ENCODE data around the gene MAPK10.

- TF ChIP-seq CTCF (IDR thresholded peaks at IDR 0.05; ENCODE audit: control extremely low read depth in 1 of 3, insufficient read depth in 1 of 3, low read depth in 1 of 3, low read length in 3 of 3) (no peak), USF2 (IDR thresholded peaks at IDR 0.05; ENCODE audit: low read length) (no peak), RAD21 (IDR thresholded peaks at IDR 0.05 in 1 of 2, conservative IDR thresholded peaks at IDR 0.05 in 1 of 2; ENCODE audit: low read depth in 2 of 2, low read length in 2 of 2) (no peak), GTF2F1 (IDR thresholded peaks at IDR 0.05; ENCODE audit: borderline replicate concordance, low read depth, low read length) (no peak), SRF (IDR thresholded peaks at IDR 0.05; ENCODE audit: low read depth, low read length) (no peak), TAF1 (IDR thresholded peaks at IDR 0.05; ENCODE audit: low read depth, low read length) (no peak), CHD2 (IDR thresholded peaks at IDR 0.05; ENCODE audit: low read length) (no peak), RXRA (IDR thresholded peaks at IDR 0.05; ENCODE audit: insufficient read depth, low read depth, low read length) (no peak)
Measured at GRCh38 chr4:86203176-86203575, 156.7 kb downstream of the MAPK10 start.
